Measurements from ENCODE around the gene COL1A1.

Gene COL1A1

DNA sequence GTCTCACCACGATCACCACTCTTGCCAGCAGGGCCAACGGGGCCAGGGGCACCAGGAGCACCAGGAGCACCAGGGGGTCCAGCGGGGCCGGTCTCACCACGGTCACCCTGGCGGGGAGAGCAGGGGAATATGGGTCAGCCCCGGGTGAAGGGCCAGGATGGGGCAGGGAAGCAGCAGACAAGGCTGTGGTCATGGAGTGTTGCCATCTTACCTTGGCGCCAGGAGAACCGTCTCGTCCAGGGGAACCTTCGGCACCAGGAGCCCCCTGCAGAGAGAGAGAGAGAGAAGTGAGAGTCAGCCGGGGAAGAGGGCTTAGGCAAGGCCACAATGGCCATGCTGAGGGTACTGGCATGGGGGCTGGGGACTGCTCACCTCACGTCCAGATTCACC, 12.9 kb downstream of the COL1A1 start:
- in situ Hi-C loops (cut with HindIII; ENCODE audit: low sequenced_read_pairs), result no loop called here

- in situ Hi-C loops (cut with HindIII; ENCODE audit: low sequenced_read_pairs), result no loop called here
These were observed 13.5 kb downstream of the COL1A1 start for GRCh38 chr17:50187751-50188530.

DNA sequence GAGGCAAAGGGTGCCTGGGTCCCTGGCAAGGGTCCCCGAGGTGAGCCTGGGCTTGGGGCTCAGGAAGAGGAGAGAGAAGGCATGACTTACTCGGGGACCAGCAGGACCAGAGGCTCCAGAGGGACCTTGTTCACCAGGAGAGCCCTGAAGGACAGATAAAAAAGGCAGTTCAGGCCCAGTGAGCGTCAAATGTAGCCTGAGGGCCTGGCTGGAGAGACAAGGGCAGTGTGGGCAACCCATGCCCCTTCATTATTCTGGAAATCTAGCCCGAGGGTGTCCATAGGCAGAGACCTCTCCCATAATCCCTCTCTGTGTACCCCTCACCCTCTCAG, 14.1 kb downstream of the COL1A1 start:
- in situ Hi-C loops (cut with HindIII; ENCODE audit: low sequenced_read_pairs), result no loop called here

- in situ Hi-C loops (cut with HindIII; ENCODE audit: low sequenced_read_pairs), result no loop called here
These were observed 14.6 kb downstream of the COL1A1 start for GRCh38 chr17:50186661-50187393.

DNA sequence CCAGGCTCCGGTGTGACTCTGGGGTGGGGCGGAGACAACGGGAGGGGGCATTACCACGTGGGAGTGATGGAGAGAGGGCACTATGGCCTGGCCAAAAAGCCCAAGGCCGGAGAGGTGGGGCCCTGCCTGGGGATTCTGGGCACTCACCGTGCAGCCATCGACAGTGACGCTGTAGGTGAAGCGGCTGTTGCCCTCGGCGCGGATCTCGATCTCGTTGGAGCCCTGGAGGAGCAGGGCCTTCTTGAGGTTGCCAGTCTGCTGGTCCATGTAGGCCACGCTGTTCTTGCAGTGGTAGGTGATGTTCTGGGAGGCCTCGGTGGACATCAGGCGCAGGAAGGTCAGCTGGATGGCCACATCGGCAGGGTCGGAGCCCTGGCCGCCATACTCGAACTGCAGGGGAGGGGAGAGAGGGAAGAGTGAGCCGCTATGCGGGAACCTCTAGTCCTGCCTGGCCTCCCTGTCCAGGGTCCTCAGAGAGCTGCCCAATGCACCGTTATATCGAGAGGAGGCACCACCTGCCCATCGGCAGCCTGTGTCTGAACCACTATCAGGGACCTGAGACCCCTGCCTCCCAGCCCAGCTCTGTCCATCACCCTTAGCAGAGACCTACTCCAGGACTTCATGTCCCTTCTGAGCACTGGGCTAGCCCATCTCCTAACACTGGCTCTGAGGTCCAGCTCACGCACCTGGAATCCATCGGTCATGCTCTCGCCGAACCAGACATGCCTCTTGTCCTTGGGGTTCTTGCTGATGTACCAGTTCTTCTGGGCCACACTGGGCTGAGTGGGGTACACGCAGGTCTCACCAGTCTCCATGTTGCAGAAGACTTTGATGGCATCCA, 15.6 kb downstream of the COL1A1 start:
- in situ Hi-C loops (cut with HindIII; ENCODE audit: low sequenced_read_pairs), result no loop called here

DNA sequence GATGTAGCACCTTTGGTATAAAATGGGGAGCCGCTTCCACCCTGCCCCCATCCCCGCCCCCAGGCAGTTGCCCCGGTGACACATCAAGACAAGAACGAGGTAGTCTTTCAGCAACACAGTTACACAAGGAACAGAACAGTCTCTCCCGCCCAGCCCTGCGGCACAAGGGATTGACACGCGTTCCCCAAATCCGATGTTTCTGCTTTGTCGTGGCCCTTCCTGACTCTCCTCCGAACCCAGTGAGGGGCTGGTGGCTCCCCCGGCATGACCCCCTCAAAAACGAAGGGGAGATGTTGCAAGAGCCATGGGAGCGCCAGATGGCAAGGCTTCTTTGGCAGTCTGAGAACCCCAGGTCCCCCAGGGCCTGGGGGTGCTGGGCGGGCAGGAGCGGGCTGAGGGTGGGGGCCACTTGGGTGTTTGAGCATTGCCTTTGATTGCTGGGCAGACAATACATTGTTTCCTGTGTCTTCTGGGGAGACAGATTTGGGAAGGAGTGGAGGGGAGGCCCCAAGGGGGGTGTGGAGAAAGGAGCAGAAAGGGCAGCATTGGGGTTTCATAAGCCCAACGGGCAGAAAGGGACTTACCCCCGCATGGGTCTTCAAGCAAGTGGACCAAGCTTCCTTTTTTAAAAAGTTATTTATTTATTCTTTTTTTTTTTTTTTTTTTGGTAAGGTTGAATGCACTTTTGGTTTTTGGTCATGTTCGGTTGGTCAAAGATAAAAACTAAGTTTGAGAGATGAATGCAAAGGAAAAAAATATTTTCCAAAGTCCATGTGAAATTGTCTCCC, 16.6 kb downstream of the COL1A1 start:
- in situ Hi-C loops (cut with HindIII; ENCODE audit: low sequenced_read_pairs), result no loop called here

GRCh38 chr17:50184064-50184463, 17.4 kb downstream of the COL1A1 start:
- in situ Hi-C loops (cut with HindIII; ENCODE audit: low sequenced_read_pairs), result no loop called here

DNA sequence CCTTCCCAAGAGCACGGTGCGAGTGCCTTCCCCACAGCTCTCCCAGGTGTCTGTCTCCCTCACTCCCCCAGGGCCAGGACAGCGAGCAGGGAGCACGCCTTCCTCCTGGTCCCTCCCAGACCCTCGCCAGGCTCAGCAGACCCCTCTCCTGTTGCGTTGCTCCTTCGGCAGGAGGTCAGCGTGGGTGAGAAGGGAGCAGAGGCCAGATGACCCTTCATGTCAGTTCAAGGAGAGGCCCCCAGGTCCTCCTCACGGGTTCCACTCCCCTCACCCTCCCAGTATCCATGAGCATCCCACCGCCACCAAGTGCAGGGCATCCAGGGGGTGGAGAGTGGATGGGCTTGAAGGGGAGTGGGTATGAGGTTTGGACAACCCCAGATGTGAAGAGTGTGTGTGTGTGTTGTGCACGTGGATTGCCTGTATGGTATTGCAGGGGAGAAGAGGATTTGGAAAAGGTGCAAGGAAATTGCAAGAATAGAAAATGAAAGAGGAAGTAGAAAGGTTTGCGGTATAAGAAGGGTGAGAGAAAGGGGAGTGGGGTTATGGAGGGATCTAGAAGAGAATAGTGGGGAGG, 17.9 kb downstream of the COL1A1 start:
- in situ Hi-C loops (cut with HindIII; ENCODE audit: low sequenced_read_pairs), result no loop called here

- in situ Hi-C loops (cut with HindIII; ENCODE audit: low sequenced_read_pairs), result no loop called here
These were observed 18.5 kb downstream of the COL1A1 start for GRCh38 chr17:50182783-50183420.

- in situ Hi-C loops (cut with HindIII; ENCODE audit: low sequenced_read_pairs), result no loop called here
These were observed 19.6 kb downstream of the COL1A1 start for GRCh38 chr17:50181591-50182560.

DNA sequence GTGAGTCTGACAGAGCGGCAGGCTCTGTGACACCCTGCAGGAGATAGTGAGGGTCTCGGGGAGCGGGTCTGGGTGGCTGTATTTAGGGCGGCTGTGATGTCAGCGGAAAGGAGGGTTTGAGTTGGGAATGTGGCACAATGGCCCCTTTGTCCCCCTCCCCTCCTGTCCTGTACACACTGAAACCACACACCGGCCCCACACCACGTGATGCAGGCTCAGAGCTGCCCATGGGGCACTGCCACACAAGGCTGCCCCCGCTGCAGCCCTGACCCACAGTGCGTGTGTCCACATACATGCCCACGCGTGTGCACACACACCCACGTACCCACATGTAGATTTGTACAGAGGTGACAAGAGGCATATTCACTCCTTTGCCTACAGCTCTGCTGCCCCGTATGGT, 20.3 kb downstream of the COL1A1 start:
- in situ Hi-C loops (cut with HindIII; ENCODE audit: low sequenced_read_pairs), result no loop called here

DNA sequence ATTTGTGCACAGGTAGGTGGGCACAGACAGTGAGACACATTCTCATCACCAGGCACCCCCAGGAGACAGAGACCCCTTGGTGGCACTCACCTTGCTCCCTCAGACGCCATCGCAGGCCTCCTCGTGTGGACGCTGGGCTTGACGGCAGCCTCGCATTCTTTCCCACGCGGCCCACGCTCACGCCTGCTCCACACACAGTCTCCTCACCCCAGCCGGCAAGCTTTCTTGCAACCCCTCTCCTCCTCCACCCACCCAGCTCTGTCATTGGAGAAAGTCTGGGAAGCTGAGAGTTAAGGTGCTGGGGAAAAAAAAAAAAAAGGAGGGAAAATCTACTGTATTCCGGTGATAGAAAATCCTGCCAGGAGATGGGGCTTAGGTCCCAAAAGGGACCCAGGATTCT, 20.8 kb downstream of the COL1A1 start:
- in situ Hi-C loops (cut with HindIII; ENCODE audit: low sequenced_read_pairs), result no loop called here

- in situ Hi-C loops (cut with HindIII; ENCODE audit: low sequenced_read_pairs), result no loop called here
These were observed 21.3 kb downstream of the COL1A1 start for GRCh38 chr17:50180111-50180510.

GRCh38 chr17:50177983-50178834, 23.2 kb downstream of the COL1A1 start:
- in situ Hi-C loops (cut with HindIII; ENCODE audit: low sequenced_read_pairs), result loop anchor here (5.0 kb wide), 1 partner anchor 114 kb away; no protein-coding TSS in a partner anchor

GRCh38 chr17:50177476-50177875, 24.0 kb downstream of the COL1A1 start:
- in situ Hi-C loops (cut with HindIII; ENCODE audit: low sequenced_read_pairs), result loop anchor here (5.0 kb wide), 1 partner anchor 115 kb away; no protein-coding TSS in a partner anchor

DNA sequence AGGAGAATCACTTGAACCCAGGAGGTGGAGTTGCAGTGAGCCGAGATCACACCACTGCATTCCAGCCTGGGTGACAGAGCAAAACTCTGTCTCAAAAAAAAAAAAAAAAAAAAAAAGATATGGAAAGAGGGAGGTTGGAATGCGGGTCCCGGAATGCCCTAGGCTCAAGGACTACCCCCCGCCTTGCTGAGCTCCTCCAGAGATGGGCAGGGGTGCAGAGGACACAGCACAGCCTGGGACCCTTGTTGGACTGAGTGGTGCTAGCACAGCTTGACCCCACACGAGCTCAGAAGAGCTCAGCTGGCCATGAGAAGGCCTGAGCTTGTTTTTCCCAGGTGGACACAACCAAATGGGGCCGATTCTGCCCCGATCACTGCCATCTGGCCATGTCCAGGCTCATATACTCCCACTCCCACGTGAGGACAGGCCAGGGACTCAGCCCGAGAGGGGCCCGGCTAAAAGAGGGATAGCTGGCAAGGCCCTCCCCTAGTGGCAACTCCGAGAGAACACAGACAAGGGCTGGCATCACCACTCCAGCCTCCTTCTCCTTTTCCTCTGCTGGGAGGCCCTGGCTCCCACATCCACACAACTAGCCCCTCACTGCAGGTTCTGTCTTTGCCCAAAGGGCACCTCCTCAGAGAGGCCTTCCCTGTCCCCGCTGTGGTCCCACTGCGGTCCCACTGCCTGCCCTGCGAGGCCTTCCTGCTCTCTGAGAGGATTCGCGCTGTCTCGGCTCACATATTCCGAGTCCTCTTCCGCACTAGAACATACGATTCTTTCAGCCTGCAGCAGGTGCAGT, 24.7 kb downstream of the COL1A1 start:
- in situ Hi-C loops (cut with HindIII; ENCODE audit: low sequenced_read_pairs), result loop anchor here (5.0 kb wide), 1 partner anchor 116 kb away; no protein-coding TSS in a partner anchor

Data from endothelial cell of hepatic sinusoid (primary cell).